Measurements from ENCODE around the gene DNPH1.

DNPH1 gene

DNA sequence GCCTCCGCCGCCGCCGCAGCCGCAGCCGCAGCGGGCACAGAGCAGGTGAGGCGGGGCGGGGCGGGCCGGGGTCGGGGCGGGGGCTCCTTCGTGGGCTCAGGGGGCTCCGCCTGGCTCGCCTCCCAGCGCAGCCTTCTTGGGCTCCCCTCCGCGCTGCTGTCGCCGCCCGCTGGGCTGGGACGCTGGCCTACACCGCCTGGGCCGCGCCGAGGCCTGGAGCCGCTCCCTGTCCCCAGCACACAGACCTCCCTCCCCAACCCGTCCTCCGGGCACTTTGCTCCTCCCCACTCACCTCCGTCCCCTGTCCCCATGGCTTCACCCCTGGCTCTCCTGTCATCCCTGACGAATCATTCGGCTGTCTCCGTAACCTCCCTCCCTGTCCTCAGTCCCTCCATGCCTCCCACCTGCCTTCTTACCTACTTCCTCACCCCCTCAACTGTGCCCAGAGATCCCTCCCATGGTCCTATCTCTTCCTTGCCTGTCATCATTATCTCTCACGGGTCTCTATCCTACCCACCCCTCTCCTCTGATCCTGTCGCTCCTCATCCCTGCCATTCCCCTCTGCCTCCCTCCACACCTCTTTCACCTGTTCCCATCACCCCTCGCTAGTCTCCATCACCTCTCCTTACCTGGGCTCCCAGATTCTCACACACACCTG is 14.5 kb upstream of the DNPH1 start:
- no peak for DNase-seq

DNA sequence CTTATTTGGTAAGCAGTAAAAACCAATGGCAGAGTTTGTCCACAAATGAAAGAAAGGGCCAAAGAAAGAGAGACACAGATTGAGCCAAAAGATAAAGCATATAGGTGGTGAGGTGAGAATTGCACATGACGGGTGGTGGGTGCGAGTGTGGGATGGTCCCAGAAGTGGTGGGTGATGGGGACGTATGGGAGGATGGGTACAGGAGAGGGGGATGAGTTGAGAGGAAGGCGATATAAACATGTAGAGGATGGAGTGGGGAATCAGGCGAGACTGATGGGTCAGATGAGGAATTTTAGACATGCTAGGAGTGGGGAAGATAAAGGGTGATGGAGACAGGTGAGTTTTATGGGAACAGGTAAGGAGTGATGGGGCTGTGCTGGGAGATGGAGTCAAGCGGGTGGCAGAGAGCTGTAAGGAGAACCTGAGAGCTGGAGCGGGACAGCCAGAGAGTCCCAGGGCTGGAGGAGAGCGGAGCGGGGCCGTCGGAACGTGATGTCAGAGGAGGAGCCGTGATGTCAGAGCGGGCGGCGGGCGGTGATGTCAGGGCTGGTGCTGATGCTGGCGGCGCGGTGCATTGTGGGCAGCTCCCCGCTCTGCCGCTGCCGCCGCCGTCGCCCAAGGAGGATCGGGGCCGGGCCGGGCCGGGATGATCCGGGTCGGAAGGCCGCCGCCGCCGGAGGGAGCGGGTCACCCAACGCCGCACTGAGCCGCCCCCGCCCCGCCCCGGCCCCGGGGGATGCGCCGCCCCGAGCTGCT is 13.8 kb upstream of the DNPH1 start, which contains the start of gene TTBK1:
Gene TTBK1, plus strand, starts transcription at position 574 of the 756 bp plus-strand sequence. CDS start 3,180 bp downstream, outside the sequence.
- DNase-seq, result no peak

DNA sequence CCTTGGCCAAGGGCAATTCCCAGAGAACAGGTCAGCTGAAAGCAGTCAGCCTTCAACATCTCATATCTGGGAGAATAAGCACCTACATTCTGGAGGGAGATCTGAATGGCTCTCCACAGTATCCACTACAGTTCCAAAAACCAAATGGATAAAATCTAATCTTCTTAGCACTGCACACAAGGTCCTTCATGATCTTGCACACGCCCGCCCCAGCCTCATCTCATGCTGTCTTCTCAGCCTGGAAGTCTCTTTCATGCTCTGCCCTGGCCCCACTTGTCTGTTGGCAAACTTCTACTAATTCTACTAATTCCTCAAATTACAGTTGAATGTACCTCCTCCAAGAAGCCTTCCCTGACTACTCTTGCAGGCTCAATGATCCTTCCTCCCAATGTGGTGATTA is 12.2 kb upstream of the DNPH1 start:
- DNase-seq, result no peak

DNA sequence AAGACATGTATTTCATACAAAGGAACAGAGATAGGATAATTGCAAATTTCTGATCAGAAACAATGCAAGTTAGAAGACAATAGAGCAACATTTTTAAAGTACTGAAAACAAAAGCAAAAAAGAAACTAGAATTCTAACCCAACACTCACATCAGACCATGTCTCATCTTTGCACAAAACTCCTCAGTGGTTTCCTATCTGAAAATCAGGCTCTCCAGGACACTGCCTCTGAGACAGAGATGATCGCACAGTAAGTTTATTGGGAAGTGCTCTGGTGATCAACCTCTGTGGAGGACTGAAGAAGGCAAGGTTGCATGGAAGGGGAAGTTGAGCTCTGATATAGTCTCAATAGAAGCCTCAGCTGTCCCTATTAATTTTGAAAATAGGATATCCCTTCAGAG is 11.7 kb upstream of the DNPH1 start:
- DNase-seq, result no peak

DNA sequence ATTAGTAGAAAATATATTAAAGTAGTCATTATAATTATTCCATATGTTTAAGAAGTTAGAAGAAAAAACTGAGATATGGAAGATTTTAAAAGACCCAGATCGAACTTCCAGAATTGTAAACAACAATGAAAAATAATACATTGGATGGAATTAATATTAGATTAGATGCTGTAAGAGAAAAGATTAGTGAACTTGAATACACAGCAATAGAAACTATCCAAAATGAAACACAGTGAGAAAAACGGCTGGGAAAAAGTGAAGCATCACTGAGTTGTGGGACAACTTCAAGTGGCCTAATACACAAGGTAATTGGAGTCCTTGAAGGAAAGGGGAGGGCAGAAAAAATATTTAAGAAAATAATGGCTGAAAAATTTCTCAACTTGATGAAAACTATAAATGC is 9.8 kb upstream of the DNPH1 start:
- DNase-seq, result no peak

DNA sequence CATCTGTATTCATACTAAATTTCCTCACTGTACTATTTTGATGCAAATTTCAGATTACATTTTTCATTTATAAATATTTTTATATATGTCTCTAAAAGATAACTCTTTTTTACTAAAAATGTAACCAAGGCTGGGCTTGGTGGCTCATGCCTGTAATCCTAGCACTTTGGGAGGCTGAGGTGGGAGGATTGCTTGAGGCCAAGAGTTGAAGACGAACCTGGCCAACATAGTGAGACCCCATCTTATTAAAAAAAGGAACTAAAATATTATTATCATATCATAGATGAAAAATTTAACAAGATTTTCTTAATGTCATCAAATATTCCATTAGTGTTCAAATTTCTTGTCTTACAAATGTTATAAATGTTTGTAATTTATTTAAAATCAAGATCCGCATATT is 6.6 kb upstream of the DNPH1 start:
- DNase-seq, result no peak

DNA sequence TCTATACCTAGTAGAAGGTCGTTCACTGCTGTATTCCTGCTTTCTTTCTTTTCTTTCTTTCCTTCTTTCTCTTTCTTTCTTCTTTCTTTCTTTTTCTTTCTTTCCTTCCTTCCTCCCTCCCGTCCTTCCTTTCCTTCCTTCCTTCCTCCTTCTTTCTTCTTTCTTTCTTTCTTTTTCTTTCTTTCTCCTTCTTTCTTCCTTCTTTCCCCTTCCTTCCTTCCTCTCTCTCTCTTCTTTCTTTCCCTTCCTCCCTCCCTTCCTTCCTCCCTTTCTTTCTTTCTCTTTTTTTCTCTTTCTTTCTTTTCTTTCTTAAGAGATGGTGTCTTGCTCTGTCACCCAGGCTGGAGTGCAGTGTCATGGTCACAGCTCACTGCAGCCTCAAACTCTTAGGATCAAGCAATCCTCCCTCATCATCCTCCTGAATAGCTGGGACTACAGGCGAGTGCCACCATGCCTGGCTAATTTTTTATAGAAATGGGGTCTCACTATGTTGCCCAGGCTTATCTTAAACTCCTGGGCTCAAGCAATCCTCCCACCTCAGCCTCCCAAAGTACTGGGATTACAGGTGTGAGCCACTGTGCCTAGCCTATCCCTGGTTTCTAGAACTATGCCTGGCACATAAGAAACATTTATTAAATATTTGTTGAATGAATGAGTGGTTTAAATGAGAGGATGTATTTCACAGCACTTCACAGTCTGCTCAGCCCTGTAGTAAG is 2.6 kb upstream of the DNPH1 start:
- DNase-seq, result no peak

DNA sequence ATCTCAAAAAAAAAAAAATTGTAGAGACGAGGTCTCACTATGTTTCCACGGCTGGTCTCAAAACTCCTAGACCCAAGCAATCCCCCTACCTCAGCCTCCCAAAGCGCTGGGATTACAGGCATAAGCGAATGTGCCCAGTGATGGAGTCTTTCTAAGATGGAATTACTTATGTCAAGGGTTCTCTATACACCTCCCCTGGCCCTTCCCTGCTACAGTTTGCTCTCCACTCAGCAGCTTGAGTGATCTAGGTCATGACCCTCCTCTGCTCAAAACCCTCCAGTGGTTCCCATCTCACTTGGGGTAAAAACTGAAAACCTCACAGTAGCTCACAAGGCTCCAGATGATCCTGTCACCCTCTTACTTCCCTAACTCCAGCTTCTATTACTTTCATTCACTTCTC is 1.8 kb upstream of the DNPH1 start:
- no peak for DNase-seq

DNA sequence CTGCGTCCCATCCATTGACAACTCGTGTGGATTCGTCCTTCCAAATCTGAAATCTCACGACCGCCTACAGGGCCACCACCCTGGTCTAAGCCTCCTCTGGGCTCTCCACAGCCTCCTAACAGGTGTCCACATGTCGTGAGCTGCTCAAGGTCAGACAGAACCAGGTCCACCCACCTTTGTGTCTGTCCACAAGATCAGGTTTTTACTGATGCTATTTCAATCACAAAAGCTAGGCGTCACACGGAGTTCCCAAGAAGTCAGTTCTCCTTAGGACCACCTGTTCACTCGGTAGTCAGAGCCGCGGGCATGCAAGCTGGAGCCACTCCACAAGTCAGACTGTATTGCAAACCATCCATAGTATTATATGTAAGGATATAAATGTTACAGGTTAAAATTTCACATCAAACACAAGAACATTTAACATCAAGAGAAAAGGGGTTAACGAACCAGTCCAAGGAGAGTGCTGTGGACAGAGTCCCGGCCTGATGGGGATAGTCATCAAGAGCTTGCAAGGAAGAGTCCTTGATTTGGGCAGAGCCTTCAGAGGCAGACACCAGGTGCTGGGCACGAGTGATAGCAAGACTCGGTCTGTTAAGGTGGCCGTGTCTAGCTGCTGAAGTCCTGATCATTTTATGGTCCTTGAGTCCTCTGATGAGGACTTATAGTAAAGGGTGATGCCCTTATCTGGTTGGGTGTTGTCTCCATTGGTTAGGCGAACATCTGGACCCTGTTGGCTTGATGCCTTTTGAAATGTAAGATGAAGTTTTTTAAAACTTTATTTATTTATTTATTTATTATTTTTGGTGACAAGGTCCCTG is 731 bp upstream of the DNPH1 start:
- DNase-seq, result no peak

DNA sequence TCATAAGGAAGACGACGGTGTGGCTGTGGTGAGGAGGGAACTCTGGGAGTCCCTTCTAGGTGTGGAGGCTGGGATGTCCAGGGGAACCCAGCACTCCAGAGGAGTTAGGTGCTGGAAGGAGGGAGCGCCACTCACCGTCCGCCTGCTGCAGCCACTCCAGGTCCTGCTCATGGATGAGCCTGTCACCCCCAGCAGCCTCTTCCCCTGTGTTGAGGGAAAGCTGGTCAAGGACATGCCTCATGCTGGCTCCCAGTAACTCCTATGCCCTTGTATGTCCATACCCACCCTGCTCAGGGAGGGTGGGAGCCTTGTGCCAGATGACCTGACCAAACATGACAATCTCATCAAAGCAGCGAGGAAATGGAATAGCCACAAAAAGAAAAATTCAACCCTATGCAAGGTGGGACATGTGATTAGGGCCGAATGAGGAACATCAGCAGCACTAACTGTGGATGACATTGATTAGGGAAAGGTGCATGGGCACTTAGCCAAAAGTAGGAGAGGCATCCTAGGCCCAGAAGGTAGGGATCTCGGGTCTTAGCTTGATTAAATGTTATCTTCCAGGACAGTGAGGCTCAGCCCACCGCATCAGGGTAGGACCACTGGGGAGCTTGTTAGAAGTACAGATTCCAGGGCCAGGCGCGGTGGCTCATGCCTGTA is 3.0 kb downstream of the DNPH1 start:
- DNase-seq, result no peak

DNA sequence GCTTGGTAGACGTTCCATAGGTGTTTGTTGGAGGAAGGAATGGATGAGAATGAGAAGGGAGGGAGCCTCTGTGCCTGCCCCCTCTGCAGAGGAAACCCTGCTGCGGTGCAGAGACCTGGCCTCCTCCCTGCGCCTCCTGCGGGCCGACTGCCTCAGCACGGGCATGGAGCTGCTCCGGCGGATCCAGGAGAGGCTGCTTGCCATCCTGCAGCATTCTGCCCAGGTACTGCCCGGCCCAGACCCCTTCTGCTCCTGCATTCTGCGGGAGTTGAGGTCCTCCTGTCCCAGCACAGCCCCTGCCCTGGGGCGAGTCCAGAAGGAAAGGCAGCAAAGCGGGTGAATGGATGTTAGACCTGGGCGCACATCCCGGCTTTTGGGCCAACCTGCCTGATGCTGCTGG is 6.1 kb downstream of the DNPH1 start:
- no peak for DNase-seq

DNA sequence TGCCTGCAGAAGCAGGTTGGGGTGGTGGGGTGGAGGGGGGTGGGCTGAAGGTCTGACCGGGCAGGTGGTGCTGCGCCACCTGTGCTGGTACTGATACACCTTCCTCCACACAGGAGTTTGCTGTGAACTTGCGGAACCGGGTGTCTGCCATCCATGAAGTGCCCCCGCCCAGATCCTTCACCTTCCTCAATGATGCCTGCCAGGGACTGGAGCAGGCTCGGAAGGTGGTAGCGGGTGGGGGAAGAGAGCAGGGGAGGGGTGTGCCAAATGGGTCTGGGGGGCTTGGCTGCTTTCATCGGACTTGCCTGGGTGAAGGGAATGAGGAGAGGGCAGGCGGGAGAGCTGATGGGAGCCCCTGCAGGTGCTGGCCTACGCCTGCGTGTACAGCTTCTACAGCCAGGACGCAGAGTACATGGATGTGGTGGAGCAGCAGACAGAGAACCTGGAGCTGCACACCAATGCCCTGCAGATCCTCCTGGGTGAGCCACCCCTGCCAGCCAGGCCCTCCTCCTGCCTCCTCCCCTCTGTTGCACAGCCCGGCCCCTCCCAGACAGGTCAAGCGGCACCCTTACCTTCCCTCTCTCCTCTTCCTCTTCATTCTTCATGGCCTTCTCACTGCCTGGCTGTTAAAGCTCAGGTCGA is 6.7 kb downstream of the DNPH1 start:
- DNase-seq, result no peak

DNA sequence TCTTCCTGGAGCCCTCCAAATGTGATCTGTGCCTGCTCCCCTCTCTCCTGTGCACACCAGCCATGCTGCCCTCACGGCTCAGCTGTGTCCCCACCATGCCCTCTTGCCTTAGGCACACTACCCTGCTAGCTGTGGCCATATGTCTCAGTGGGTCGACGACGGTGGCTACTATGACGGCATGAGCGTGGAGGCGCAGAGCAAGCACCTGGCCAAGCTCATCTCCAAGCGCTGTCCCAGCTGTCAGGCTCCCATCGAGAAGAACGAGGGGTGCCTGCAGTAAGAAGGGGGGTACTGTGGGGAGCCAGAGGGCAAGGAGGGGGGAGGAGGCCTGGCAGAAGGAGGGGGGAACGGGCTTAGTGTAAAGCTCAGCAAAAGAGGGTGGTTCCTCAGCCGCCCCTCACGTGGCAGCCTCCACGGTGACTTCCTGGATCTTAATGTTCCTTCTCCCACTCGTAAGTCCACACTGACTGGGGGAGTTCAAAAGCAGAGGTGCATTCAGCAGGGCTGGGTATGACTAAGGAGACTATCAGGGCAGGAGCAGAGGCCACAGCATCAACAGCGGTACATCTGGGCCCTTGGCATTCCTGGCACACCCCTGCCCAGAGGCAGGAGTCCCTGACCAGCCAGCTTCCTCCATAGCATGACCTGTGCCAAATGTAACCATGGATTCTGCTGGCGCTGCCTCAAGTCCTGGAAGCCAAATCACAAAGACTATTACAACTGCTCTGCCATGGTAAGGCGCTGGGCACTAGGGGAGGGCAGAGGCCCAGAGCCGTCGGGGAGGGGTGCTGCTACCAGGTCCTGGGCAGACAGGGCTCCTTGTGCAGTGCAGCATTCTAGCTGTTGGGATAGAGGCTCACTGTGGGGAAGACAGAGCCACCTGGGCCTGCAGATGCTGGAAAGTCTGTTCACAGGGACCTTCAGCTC is 8.0 kb downstream of the DNPH1 start:
- no peak for DNase-seq

DNA sequence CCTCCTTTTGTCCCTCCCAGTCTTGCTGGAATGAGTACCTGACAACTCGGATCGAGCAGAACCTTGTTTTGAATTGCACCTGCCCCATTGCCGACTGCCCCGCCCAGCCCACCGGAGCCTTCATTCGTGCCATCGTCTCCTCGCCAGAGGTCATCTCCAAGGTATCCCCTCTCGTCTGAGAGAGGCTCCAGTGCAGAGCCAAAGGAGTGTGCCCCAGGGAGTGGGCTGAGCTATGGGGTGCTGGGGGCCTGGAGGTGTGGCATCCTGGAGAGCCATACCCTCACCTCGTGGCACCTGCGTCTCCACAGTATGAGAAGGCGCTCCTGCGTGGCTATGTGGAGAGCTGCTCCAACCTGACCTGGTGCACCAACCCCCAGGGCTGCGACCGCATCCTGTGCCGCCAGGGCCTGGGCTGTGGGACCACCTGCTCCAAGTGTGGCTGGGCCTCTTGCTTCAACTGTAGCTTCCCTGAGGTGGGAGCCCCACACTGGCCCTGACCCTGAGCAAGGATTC is 8.8 kb downstream of the DNPH1 start:
- DNase-seq, result no peak

DNA sequence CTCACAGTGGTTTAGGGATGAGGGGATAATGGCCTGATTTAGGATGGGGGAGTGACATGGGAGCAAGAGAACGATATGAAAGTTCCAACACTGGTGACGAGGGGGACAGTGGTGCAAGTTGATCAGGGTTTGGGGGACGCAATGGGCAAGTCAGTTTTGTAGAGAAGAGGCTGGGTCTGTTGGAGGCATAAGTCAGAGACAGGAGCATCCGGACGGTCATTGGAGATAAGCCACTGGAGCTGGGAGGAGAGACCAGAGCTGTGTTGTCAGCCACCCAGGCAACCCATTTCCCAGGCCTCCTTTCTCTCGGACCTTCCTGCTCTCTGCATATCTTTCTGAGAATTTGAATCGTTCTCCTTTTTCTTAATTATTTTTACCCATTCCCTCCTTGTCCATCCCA is 9.5 kb downstream of the DNPH1 start:
- DNase-seq, result no peak

DNA sequence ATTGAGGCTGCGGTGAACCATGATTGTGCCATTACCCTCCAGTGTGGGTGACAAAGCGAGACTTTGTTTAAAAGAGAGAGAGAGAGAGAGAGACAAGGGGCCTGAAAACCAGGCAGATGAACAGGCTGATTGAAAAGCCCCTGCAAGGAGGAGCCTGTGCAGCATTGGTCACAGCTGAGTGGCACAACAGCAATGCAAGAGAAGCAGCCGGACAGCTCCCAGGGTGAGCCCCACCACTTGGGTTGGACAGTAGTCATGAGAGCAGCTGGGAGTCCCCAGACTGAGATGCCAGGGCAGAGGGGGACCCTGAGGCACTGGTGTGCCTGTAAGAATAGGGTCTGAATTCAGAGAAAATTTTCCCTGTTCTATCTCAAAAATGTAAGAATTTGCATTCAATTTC is 10.2 kb downstream of the DNPH1 start:
- DNase-seq, result no peak

DNA sequence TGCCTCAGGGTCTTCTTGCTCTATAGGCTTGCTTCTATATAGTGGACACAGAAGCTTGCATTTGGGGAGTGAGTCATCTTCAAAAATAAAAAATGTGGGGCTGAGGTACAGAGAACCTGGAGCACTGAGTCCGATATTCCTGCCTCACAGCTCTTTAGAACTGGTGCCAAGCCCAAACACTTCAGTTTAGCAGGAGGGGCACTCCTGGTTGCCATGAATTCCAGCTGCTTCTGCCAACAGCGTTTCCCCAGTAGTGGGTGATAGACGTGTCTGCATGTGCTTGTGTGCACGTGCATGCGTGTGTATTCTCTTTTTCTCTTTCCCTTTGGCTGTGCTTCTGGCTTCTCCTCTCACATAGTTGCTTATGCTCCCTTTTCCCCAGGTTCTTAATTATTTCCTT is 11.9 kb downstream of the DNPH1 start:
- DNase-seq, result no peak

DNA sequence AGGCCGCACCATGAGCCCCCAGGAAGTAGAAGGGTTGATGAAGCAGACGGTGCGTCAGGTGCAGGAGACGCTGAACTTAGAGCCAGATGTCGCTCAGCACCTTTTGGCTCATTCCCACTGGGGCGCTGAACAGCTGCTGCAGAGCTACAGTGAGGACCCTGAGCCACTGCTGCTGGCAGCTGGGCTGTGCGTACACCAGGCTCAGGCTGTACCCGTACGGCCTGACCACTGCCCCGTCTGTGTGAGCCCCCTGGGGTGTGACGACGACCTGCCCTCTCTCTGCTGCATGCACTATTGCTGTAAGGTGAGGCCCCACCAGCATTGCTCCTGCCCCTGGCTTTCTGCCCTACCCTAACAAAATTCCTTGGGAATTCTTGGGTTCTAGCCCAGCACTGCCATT is 13.1 kb downstream of the DNPH1 start:
- DNase-seq, result no peak

DNA sequence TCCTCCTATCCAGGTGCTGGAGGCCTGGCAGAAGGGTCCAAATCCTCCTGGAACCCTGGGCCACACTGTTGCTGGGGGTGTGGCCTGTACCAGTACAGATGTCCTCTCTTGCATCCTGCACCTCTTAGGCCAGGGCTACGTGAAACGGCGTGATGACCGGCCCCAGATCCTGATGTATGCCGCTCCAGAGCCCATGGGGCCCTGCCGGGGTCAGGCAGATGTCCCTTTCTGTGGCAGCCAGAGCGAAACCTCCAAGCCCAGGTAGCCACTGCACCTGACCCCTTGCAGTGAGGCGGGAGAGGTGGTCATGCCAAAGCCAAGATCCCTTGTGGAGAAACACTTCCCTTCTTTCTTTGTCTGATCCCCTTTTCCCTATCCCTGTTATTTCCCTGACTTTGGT is 14.2 kb downstream of the DNPH1 start:
- DNase-seq, result no peak

DNA sequence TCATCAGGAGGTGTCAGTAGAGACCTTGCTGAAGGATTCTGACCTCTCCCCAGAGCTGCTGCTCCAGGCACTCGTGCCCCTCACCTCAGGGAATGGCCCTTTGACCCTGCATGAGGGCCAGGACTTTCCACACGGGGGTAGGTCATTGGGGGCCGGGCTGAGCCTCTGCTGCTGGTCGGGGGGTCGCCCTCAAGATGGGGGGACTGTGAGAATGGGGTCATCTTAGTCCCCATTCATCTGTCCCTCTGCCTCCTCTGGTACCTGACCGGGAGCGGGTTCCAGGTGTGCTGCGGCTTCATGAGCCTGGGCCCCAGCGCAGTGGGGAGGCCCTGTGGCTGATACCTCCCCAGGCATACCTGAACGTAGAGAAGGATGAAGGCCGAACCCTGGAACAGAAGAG is 15.8 kb downstream of the DNPH1 start:
- no peak for DNase-seq

DNA sequence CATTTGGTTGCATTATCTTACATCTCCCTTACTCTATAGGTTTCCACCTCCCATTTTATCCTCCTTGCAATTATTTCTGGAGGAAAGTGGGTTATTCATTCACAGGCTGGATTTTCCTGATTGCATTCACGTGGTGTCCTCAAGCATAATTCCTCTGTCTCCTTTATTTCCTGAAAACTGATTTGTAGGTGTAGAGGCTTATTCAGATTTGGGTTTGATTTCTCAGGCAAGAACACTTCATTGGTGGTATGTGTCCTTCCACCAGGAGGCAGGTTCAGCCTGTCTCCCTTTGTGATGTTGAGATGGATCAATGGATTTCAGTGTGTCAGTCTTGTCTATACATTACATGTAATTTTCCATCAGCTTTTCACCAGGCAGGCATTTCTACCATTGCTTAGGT is 17.3 kb downstream of the DNPH1 start:
- DNase-seq, result no peak

Data from NCI-H1436 treated with DMSO at 0.1 percent for 48 hours (cell line).